ACHN (cell line): ENCODE results near the gene RASGRF2.

ENCODE experiments used
- DNase-seq: peaks from one replicate; pipeline ENCODE4 v3.0.0-alpha.2; 2015
- in situ Hi-C: cut with HindIII; loops from 2 replicates; pipeline ENCODE4 v1.10.0; 2017; ENCODE audit warnings: low sequenced_read_pairs, low pct_ligation_motif_present, low pct_unique_long_range_greater_than_20kb

RASGRF2 gene

DNA sequence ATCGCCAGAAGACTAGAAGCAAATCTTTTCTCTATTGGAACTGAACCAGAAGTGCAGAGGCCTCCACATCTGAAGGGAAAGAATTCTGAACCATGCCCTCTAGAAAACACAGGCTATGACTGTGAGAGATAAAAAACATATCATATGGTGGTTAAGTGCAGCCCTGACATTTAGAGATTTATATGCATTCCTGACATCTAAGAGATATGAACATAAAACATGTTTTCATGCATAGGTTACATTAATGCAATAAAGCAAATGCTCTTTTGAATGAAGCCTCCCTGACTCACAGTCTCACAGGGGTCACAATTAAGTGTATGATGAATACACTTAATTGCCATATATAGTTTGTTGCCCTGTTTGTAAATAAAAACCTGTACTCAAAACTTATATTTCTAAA, 244.0 kb downstream of the RASGRF2 start:
- in situ Hi-C loops, result no loop called here
- DNase-seq, result no peak

DNA sequence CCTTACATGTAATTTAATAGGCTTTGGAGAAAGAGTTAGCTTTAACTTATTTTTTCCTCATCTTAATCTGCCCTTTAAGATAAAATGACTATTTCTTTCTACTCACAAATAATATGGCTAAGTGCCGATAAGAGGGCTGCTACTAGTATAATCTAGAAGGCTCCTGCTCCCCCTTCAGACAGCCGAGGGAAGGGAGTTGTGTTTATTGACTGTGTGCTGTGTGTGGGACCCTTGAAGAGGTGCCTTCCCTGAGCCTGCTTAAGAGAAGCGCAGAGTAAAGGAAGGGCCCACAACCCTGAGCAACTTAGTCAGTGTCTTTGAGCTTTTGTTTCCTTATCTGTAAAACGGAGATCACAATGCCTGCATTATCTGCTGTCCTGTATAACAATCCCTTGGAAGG, 244.9 kb downstream of the RASGRF2 start:
- DNase-seq, result no peak
- in situ Hi-C loops, result no loop called here

DNA sequence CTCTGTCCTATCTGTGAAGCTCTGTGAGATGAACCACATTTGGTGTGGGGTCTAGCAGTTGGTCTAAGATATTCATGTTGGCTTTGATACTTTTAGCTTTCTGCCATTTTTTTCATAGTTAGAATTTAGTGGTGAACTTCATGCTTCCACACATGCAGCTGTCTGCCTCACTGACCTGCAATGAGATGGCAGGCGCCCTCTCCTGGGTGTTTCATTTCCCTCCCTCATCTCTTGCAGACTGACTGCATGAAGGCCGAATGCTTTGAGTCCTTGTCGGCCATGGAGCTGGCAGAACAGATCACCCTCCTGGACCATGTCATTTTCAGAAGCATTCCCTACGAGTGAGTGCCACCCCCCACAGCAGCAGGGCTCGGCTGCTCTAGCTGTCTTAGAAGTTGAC, 246.8 kb downstream of the RASGRF2 start:
- in situ Hi-C loops, result no loop called here
- DNase-seq, result no peak

DNA sequence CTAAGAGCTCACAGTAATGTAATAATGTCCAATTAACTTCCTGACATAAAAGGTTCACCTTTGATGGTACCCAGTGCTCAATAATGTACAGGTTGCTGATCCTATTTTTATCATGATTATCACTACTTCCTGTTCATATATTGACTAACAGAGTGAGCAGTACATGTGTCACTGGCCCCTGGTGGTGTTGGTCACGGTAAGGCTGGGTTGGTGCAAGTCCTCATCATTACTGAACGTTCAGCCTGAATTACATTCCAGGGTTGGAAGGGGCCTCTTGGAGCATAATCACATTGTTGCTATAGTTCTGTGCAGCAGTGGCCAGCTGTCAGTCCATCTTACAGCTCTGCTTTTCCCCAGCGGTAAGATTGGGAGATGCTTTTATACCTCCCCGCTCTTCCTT, 248.7 kb downstream of the RASGRF2 start:
- in situ Hi-C loops, result no loop called here
- DNase-seq, result no peak

GRCh38 chr5:81209386-81209785, 249.2 kb downstream of the RASGRF2 start:
- DNase-seq, result no peak
- in situ Hi-C loops, result no loop called here

DNA sequence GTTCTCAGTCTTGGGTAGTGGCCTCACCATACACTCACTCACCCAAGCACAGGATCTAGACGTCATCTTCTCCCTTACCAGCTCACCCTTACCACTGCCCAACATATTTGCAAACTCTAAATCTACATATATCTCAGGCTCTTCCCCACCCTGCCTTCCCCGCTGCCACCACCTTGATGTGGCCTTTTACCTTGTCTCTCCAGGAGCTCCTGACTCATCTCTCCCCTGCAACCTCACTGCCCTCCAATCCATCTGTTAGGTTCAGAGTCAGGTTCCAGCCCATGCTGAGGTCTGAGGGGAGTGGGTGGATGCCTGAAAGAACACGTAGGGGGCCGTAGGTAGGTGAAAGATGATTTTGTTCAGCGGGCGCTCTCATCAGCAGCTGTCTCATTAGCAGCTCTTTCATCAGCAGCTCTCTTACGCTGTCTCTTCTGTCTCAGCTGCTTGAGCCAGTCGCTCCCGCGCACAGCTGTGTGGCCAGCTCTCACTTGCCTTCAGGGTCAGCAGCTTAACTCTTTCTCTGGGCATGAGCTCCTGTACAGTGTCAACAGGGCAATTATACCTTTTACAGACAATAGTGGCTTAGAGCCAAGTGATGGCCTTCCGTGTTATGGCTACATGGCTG, 249.8 kb downstream of the RASGRF2 start:
- no peak for DNase-seq
- in situ Hi-C loops, result no loop called here

DNA sequence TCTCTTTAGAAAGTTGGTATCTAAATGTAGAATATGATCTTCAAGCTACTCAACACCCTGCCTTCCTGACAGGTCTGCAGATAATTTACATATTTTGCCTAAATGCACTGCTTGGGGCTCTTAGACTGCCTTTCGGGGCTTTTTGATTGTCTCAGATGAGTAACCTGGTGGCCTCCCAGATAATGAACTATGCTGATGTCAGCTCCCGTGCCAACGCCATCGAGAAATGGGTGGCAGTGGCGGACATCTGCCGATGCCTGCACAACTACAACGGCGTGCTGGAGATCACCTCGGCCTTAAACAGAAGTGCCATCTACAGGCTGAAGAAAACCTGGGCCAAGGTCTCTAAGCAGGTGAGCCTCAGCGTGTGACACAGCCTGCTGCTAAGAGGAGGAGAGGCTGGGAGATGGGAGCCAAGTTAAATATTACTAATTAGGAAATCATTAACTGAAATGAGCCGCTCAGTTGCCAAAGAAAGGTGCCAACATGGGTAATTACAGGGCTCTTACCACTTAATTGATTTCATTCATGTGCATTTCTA, 252.1 kb downstream of the RASGRF2 start:
- in situ Hi-C loops, result no loop called here
- DNase-seq, result no peak

DNA sequence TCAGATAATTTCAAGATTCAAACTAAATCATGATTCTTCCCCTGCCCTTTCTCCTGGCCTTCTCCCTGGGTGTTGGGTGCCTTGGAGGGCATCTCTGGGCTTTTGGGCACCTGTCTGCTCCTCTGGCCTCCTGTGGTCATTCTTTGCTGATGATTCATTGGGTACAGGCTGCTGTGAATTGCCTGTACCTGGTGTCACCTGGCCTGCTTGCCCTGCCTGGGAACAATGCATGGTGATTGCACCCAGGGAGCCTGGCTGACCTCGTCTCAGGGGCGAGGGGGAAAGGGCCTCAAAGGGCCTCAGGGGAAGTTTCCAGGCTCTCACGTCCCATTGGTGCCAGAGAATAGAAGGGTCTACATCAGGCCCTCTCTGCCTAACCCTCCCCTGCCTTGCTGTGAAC, 252.9 kb downstream of the RASGRF2 start:
- DNase-seq, result no peak
- in situ Hi-C loops, result no loop called here

GRCh38 chr5:81214848-81215247, 254.7 kb downstream of the RASGRF2 start:
- DNase-seq, result no peak
- in situ Hi-C loops, result no loop called here

GRCh38 chr5:81216152-81216551, 256.0 kb downstream of the RASGRF2 start:
- in situ Hi-C loops, result no loop called here
- DNase-seq, result no peak

DNA sequence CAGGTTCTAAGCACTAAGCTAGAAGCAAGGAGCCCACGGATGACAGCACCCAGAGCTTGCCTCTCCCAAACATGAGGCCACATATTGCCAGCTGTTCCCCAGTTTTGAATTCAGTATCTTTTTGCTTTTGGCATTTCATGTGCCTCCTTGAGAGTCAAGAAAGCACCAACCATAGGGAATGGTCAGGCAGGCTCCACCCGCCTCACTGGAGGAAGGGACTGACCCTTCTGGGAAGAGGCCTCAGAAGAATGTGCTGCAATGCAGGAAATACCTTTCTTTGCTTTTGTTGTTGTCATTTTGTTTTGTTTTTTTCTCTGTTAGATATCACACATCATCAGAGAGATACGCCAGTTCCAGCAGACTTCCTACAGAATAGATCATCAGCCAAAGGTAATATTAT, 259.2 kb downstream of the RASGRF2 start:
- no peak for DNase-seq
- in situ Hi-C loops, result no loop called here

DNA sequence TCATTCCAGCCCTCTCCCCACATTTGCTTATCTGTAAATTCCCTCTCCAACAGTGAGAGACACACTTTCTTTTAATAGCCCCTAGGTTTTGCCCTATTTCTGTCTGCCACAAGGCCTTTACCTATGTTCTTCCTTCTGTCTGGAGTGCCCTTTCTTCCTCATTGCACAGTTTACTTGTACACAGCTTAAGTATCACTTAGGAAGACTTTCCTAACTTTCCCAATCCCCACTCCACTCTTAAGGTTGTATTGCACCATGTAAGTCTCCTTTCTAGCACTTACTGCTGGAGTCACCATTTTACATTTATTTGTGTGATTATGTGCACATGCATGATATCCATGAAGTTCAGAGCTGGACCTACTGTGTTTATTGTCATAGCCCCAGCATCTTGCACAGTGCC, 262.1 kb downstream of the RASGRF2 start:
- in situ Hi-C loops, result no loop called here
- DNase-seq, result no peak

GRCh38 chr5:81225463-81225862, 265.3 kb downstream of the RASGRF2 start:
- in situ Hi-C loops, result no loop called here
- no peak for DNase-seq

DNA sequence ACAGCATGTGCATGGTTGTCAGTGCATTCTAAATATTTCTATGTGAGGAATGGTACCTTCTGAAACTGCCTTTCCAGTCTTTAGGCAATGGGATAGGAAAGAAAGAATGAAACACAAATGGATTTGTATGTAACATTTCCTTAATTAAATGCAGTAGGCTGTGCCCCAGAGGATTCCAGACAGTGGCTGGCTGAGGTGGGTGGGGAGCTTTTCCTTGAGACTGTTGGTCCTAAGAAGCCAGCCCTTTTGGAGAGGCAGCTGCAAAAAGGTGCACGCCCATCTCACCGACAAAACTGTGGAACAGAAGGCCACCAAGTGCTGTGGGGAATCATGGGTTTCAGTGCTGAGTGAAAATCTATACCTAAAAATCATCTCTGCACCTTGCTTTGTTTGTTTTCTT, 266.1 kb downstream of the RASGRF2 start:
- in situ Hi-C loops, result no loop called here
- DNase-seq, result no peak

DNA sequence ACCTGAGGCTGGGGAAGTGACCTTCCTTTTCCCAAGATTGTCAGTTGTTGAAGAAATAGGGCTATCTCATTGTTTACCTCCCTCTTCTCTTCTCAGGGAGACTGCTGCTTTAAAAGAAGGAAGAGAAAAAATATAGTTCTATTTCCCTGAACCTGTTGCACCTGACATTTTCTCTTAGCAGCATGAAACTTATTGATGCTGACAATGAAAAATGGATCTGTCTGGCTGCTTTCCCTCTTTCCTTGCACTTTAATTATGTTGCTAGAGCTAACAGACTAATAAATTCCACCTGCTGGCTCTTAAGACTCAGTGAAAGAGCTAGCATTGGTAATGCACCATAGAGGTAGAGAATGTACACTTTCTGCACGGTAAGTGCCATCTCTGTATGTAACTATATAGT, 266.8 kb downstream of the RASGRF2 start:
- in situ Hi-C loops, result no loop called here
- no peak for DNase-seq

- in situ Hi-C loops, result no loop called here
- DNase-seq, result no peak
Observed at GRCh38 chr5:81228084-81228483, 267.9 kb downstream of the RASGRF2 start.

- no peak for DNase-seq
Observed at GRCh38 chr5:81230416-81230815, 270.3 kb downstream of the RASGRF2 start.

GRCh38 chr5:81232464-81233079, 272.4 kb downstream of the RASGRF2 start:
- DNase-seq, result no peak
- in situ Hi-C loops, result no loop called here

More at GRCh38 chr5:81230416-81230815, 270.3 kb downstream of the RASGRF2 start:
- in situ Hi-C loops, result no loop called here

GRCh38 chr5:81233080-81233634, 273.0 kb downstream of the RASGRF2 start, which contains the start of gene CKMT2:
TSS of gene CKMT2 (plus strand) at chr5:81233322. CDS start at chr5:81251133, 17,811 bp downstream.
- DNase-seq, result no peak
- in situ Hi-C loops, result no loop called here

DNA sequence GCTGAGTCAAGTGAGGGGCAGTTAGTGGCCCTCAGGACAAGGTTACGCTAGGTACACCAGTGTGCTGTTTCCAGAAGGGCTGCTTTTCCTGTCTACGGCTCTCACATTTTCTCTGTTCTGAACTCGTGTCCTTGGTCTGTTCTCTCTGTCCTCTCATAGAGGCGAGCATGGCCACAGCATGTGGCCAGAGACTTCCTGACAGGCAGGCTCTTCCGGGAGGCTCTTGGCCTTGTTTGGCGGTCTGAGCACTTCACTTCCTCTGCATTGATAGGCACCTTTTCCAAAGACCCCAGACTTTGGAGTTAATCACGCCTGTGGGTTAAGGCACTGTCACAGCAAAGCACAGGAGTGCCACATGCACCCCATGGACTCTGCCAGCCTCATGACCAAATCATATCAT, 274.1 kb downstream of the RASGRF2 start:
- no peak for DNase-seq
- in situ Hi-C loops, result no loop called here
